Subcutaneous adipose tissue (tissue), 4 donors: ENCODE measurements around the gene FGF14. TPM values are rescaled to one million over a fixed set of nuclear protein-coding genes. Genes with fewer than 3 reads are reported as not detected.

Experiments
- CTCF ChIP-seq: fragments of 450-650 bp; IDR thresholded peaks from one replicate; pipeline ENCODE4 v1.5.1; 2016; ENCODE audit warnings: low read depth, mild to moderate bottlenecking, control low read depth, antibody characterized with exemption, moderate library complexity
- total RNA-seq, 4 donors: library from RNA; depleted of rRNA; stranded (reverse); fragments of >200 nt; gene quantifications; one replicate each; pipeline ENCODE4 v1.1.0, GENCODE V29; 2016

FGF14 gene
- total RNA-seq, 4 donors from 2014 or later: 0.17 to 3.6 (median 0.93) TPM

- no peak for TF ChIP-seq CTCF
Observed at GRCh38 chr13:102187313-102187712, 214.5 kb downstream of the FGF14 start.

GRCh38 chr13:102185375-102185984, 216.4 kb downstream of the FGF14 start:
- no peak for TF ChIP-seq CTCF

- TF ChIP-seq CTCF: no peak
Observed at GRCh38 chr13:102183509-102184182, 218.2 kb downstream of the FGF14 start.

- TF ChIP-seq CTCF: no peak
Observed at GRCh38 chr13:102182170-102182569, 219.7 kb downstream of the FGF14 start.

- no peak for TF ChIP-seq CTCF
Observed at GRCh38 chr13:102177431-102177830, 224.4 kb downstream of the FGF14 start.

GRCh38 chr13:102176846-102177245, 225.0 kb downstream of the FGF14 start:
- TF ChIP-seq CTCF: no peak

GRCh38 chr13:102172406-102172805, 229.4 kb downstream of the FGF14 start:
- TF ChIP-seq CTCF: no peak
